Amygdala (tissue), 56 donors: Measurements from ENCODE around the gene TTC19.
"Not testable (repeated sequence)": the region's sequence is repeated elsewhere in the genome, so short reads cannot be mapped to it uniquely, and the experiment has no call there.

Experiments used
- DNase-seq, 56 donors: peaks; one replicate each; lab custom pipeline; 2025; lab: John Stamatoyannopoulos, UW

TTC19 gene

GRCh38 chr17:16026895-16027294 is 27.3 kb downstream of the TTC19 start:
- DNase-seq = no peak

GRCh38 chr17:16027708-16028584 is 28.3 kb downstream of the TTC19 start:
- DNase-seq = no peak

- DNase-seq = no peak
Observed at GRCh38 chr17:16033729-16034349, 34.2 kb downstream of the TTC19 start.

GRCh38 chr17:16036261-16036660 is 36.6 kb downstream of the TTC19 start:
- no peak for DNase-seq

- DNase-seq = no peak
Observed at GRCh38 chr17:16037636-16038035, 38.0 kb downstream of the TTC19 start.

- peak in 23 of 56 donors; percentile 6 to 63 (median 21) for DNase-seq
Observed at GRCh38 chr17:16040710-16041251, 41.2 kb downstream of the TTC19 start.

GRCh38 chr17:16044487-16044886 is 44.9 kb downstream of the TTC19 start:
- no peak for DNase-seq

GRCh38 chr17:16046966-16047365 is 47.3 kb downstream of the TTC19 start:
- no peak for DNase-seq

GRCh38 chr17:16048811-16049449 is 49.3 kb downstream of the TTC19 start:
- DNase-seq = no peak

GRCh38 chr17:16050844-16051243 is 51.2 kb downstream of the TTC19 start:
- no peak for DNase-seq

- DNase-seq = no peak
Observed at GRCh38 chr17:16052486-16052885, 52.9 kb downstream of the TTC19 start.

GRCh38 chr17:16055139-16055538 is 55.5 kb downstream of the TTC19 start:
- DNase-seq = not testable (repeated sequence)

- no peak for DNase-seq
Observed at GRCh38 chr17:16061631-16062030, 62.0 kb downstream of the TTC19 start.

- no peak for DNase-seq
Observed at GRCh38 chr17:16066125-16066524, 66.5 kb downstream of the TTC19 start.

GRCh38 chr17:16068323-16068722 is 68.7 kb downstream of the TTC19 start:
- no peak for DNase-seq

- no peak for DNase-seq
Observed at GRCh38 chr17:16072031-16072430, 72.4 kb downstream of the TTC19 start.

- no peak for DNase-seq
Observed at GRCh38 chr17:16073845-16074244, 74.2 kb downstream of the TTC19 start.

- DNase-seq = no peak
Observed at GRCh38 chr17:16074423-16074822, 74.8 kb downstream of the TTC19 start.

- no peak for DNase-seq
Observed at GRCh38 chr17:16075949-16076348, 76.3 kb downstream of the TTC19 start.
